Right atrium auricular region (tissue), 2 donors: ENCODE data around the gene ARHGAP27. TPM values are rescaled to one million over a fixed set of nuclear protein-coding genes. Genes with fewer than 3 reads are reported as not detected.
"Not testable (repeated sequence)": the region's sequence is repeated elsewhere in the genome, so short reads cannot be mapped to it uniquely, and the experiment has no call there.

Experiments
- DNase-seq: peaks from one replicate; pipeline ENCODE4 v3.0.0-alpha.2; 2019; ENCODE audit warnings: low spot score
- H3K27ac ChIP-seq, 2 donors: fragments of 200-600 bp; sonication (generic); 1 replicate in 1 of 2; 2 replicates in 1 of 2; pipeline ENCODE4 v1.5.1; 2016 to 2019
- H3K27me3 ChIP-seq, 2 donors: fragments of 200-600 bp; sonication (generic); one replicate each; pipeline versions ENCODE4 v1.5.1 to v1.6.0; 2017 to 2019
- H3K36me3 ChIP-seq: fragments of 200-600 bp; sonication (generic); one replicate; pipeline ENCODE4 v1.5.1; 2016
- H3K4me1 ChIP-seq, 2 donors: fragments of 200-600 bp; sonication (generic); one replicate each; pipeline versions ENCODE4 v1.5.1 to v1.6.0; 2017 to 2019
- H3K4me3 ChIP-seq, 2 donors: fragments of 200-600 bp; sonication (generic); 1 replicate in 1 of 2; 2 replicates in 1 of 2; pipeline ENCODE4 v1.5.1; 2017 to 2019; ENCODE audit warnings: mild to moderate bottlenecking in 1 of 2, moderate library complexity in 1 of 2
- H3K9me3 ChIP-seq, 2 donors: fragments of 200-600 bp; sonication (generic); one replicate each; pipeline ENCODE4 v1.5.1; 2019
- CTCF ChIP-seq, 2 donors: fragments of 200-600 bp; sonication (generic); IDR thresholded peaks; one replicate each; pipeline ENCODE4 v1.5.1; 2019; ENCODE audit warnings: antibody characterized with exemption in 2 of 2
- total RNA-seq, 2 donors: library from RNA; depleted of rRNA; stranded (reverse); fragments of >200 nt; gene quantifications; one replicate each; pipeline ENCODE4 v1.1.0, GENCODE V29; 2016

The ARHGAP27 gene
- 10 to 100 TPM; 18.9 to 21.9 TPM for total RNA-seq

GRCh38 chr17:45432405-45433158, at the start of gene ARHGAP27:
Gene ARHGAP27 (minus strand): TSS chr17:45432870. CDS start chr17:45430279, 2,591 bp downstream.
- peaks cover 11% of the 10 kb centered on the region for H3K36me3 ChIP-seq
- no peaks in the 10 kb centered on the region for H3K9me3 ChIP-seq
- peak within 1 kb of the TSS; percentile 63 to 65 for H3K27ac ChIP-seq
- peak; percentile 76 for DNase-seq
- peak within 1 kb of the TSS; percentile 44 to 61 for H3K4me3 ChIP-seq
- peaks cover 0 to 57% of the 10 kb centered on the region in 2 donors for H3K4me1 ChIP-seq
- TF ChIP-seq CTCF (IDR thresholded peaks at IDR 0.05), result no peak
- H3K27me3 ChIP-seq, result peaks cover 9 to 11% of the 10 kb centered on the region in 2 donors

GRCh38 chr17:45482317-45482716, 49.6 kb upstream of the ARHGAP27 start:
- DNase-seq, H3K27me3 ChIP-seq, H3K27ac ChIP-seq, H3K4me3 ChIP-seq, H3K36me3 ChIP-seq, H3K9me3 ChIP-seq: not testable (repeated sequence)
- peaks cover 0 to 13% of the 10 kb centered on the region in 2 donors for H3K4me1 ChIP-seq

- not testable (repeated sequence) for H3K27me3 ChIP-seq, H3K4me1 ChIP-seq, H3K9me3 ChIP-seq, H3K4me3 ChIP-seq, H3K27ac ChIP-seq, DNase-seq
- peaks cover 18% of the 10 kb centered on the region for H3K36me3 ChIP-seq
Measured at GRCh38 chr17:45475436-45475835, 42.8 kb upstream of the ARHGAP27 start.

- H3K4me1 ChIP-seq, H3K27ac ChIP-seq, H3K9me3 ChIP-seq, H3K27me3 ChIP-seq, DNase-seq, H3K4me3 ChIP-seq: not testable (repeated sequence)
- peaks cover 13% of the 10 kb centered on the region for H3K36me3 ChIP-seq
Measured at GRCh38 chr17:45472249-45472648, 39.6 kb upstream of the ARHGAP27 start.

- H3K27ac ChIP-seq, H3K27me3 ChIP-seq, H3K4me1 ChIP-seq, H3K4me3 ChIP-seq, DNase-seq, H3K9me3 ChIP-seq, H3K36me3 ChIP-seq: not testable (repeated sequence)
Measured at GRCh38 chr17:45469204-45469563, 36.5 kb upstream of the ARHGAP27 start.

GRCh38 chr17:45468293-45469203, 35.9 kb upstream of the ARHGAP27 start:
- not testable (repeated sequence) for DNase-seq, H3K27ac ChIP-seq, H3K4me1 ChIP-seq, H3K4me3 ChIP-seq, H3K9me3 ChIP-seq, H3K27me3 ChIP-seq, H3K36me3 ChIP-seq

GRCh38 chr17:45461524-45462327, 29.1 kb upstream of the ARHGAP27 start:
- DNase-seq, H3K4me1 ChIP-seq, H3K27ac ChIP-seq, H3K9me3 ChIP-seq, H3K36me3 ChIP-seq, H3K4me3 ChIP-seq, H3K27me3 ChIP-seq: not testable (repeated sequence)

GRCh38 chr17:45460422-45460821, 27.8 kb upstream of the ARHGAP27 start:
- H3K27ac ChIP-seq, H3K4me3 ChIP-seq, DNase-seq, H3K27me3 ChIP-seq, H3K9me3 ChIP-seq, H3K4me1 ChIP-seq, H3K36me3 ChIP-seq: not testable (repeated sequence)

- H3K27ac ChIP-seq, DNase-seq, H3K36me3 ChIP-seq, H3K4me1 ChIP-seq, H3K9me3 ChIP-seq, H3K27me3 ChIP-seq, H3K4me3 ChIP-seq: not testable (repeated sequence)
Measured at GRCh38 chr17:45454341-45454740, 21.7 kb upstream of the ARHGAP27 start.

- not testable (repeated sequence) for H3K36me3 ChIP-seq, H3K27ac ChIP-seq, H3K4me1 ChIP-seq, DNase-seq, H3K27me3 ChIP-seq, H3K4me3 ChIP-seq, H3K9me3 ChIP-seq
Measured at GRCh38 chr17:45453731-45454130, 21.1 kb upstream of the ARHGAP27 start.

- H3K27me3 ChIP-seq, H3K4me3 ChIP-seq, H3K9me3 ChIP-seq, H3K27ac ChIP-seq, H3K4me1 ChIP-seq, H3K36me3 ChIP-seq, DNase-seq: not testable (repeated sequence)
Measured at GRCh38 chr17:45453225-45453534, 20.5 kb upstream of the ARHGAP27 start.

GRCh38 chr17:45452329-45453224, 19.9 kb upstream of the ARHGAP27 start:
- not testable (repeated sequence) for H3K36me3 ChIP-seq, H3K27ac ChIP-seq, H3K9me3 ChIP-seq, H3K27me3 ChIP-seq, DNase-seq, H3K4me1 ChIP-seq, H3K4me3 ChIP-seq
